HG02610 (cell line): ENCODE results near the gene DLG2.

Source experiments
- ATAC-seq: cut with Tn5 transposase; IDR thresholded peaks from one replicate; pipeline ENCODE4 v1.9.1; 2021; ENCODE audit warnings: mild to moderate bottlenecking, moderate library complexity; ENCODE audit not compliant: unreplicated experiment

Gene DLG2

GRCh38 chr11:83682611-83682973 lies 1944.6 kb downstream of the DLG2 start:
- ATAC-seq = peak; percentile 99

- ATAC-seq = no peak
Measured at GRCh38 chr11:83681906-83682610, 1945.1 kb downstream of the DLG2 start.

GRCh38 chr11:83681031-83681781 lies 1945.9 kb downstream of the DLG2 start:
- ATAC-seq = no peak

GRCh38 chr11:83680321-83680720 lies 1946.8 kb downstream of the DLG2 start:
- ATAC-seq = no peak

GRCh38 chr11:83678831-83679584 lies 1948.1 kb downstream of the DLG2 start:
- no peak for ATAC-seq

- no peak for ATAC-seq
Measured at GRCh38 chr11:83677730-83678129, 1949.4 kb downstream of the DLG2 start.

GRCh38 chr11:83676056-83676601 lies 1951.0 kb downstream of the DLG2 start:
- no peak for ATAC-seq

GRCh38 chr11:83674102-83674896 lies 1952.8 kb downstream of the DLG2 start:
- no peak for ATAC-seq

GRCh38 chr11:83671289-83671688 lies 1955.9 kb downstream of the DLG2 start:
- no peak for ATAC-seq

GRCh38 chr11:83666149-83666548 lies 1961.0 kb downstream of the DLG2 start:
- ATAC-seq = no peak

- ATAC-seq = no peak
Measured at GRCh38 chr11:83663988-83664387, 1963.2 kb downstream of the DLG2 start.

- no peak for ATAC-seq
Measured at GRCh38 chr11:83663446-83663845, 1963.7 kb downstream of the DLG2 start.

GRCh38 chr11:83662494-83662893 lies 1964.7 kb downstream of the DLG2 start:
- no peak for ATAC-seq

GRCh38 chr11:83661491-83662350 lies 1965.4 kb downstream of the DLG2 start:
- peak; percentile 54 for ATAC-seq

GRCh38 chr11:83659466-83659865 lies 1967.7 kb downstream of the DLG2 start:
- ATAC-seq = no peak

GRCh38 chr11:83656796-83657330 lies 1970.3 kb downstream of the DLG2 start:
- ATAC-seq = no peak

GRCh38 chr11:83655976-83656375 lies 1971.2 kb downstream of the DLG2 start:
- no peak for ATAC-seq

- ATAC-seq = no peak
Measured at GRCh38 chr11:83649528-83649855, 1977.7 kb downstream of the DLG2 start.
